ENCODE data around the gene SORT1.

- TF ChIP-seq CTCF (IDR thresholded peaks at IDR 0.05) (no peak), EP300 (IDR thresholded peaks at IDR 0.05) (no peak), POLR2A (IDR thresholded peaks at IDR 0.05) (no peak), POLR2AphosphoS5 (IDR thresholded peaks at IDR 0.05) (no peak)
Observed at GRCh38 chr1:109272831-109273547, 124.7 kb downstream of the SORT1 start.
